ENCODE measurements around the gene STRA6. TPM values are rescaled to one million over a fixed set of nuclear protein-coding genes. Genes with fewer than 3 reads are reported as not detected.

Gene STRA6
- total and polyA plus RNA-seq, 2 donors (not counting 1 experiment from before 2014, with no cell fraction given) = not detected

DNA sequence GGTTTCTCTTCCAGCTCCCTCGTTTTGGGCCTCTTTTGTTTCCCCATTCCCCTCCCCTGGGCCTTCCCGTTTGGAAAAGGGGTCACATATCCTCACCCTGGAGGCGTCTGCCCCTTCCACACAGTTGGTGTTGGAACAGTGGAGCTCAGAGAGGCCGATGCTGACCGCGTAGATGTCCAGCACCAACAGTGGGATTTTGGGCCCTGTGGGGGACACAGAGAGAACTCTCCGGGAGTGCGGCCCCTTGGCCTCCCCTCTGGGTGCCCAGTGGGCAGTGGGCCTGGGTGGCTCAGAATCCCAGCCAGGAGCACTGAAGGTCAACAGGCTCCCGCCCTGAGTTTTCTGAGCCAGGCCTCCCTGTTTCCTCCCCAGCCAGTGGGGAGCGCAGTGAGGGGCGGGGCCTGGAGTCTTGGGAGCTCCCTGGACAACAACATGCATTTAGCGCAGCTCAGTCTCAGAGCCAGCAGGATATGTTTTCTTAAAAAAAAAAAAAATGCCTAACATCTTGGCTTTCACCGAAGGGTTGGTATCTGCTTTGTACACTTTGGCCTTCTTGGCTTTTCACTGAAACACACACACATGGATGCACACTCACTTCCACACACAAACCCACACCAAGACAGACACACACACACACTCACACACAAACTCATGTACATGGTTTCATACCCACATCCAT, 29.7 kb downstream of the STRA6 start:
- Histone ChIP-seq H3K9ac (ENCODE audit: low read length) (no peak overlapping the region), H3K36me3 (replicated peaks in 1 of 2; ENCODE audit: control extremely low read depth in 1 of 2, control insufficient read depth in 1 of 2, extremely low read depth in 1 of 2, insufficient read depth in 2 of 2, low read length in 1 of 2) (no peaks in the 10 kb centered on the region), H3K27ac (ENCODE audit: low read length in 2 of 2) (no peak overlapping the region), H3K79me2 (ENCODE audit: control insufficient read depth, insufficient read depth, low read length) (no peaks in the 10 kb centered on the region), H2AFZ (ENCODE audit: insufficient read depth, low read depth, low read length, poor library complexity, severe bottlenecking) (no peak overlapping the region), H3K9me3 (ENCODE audit: control extremely low read depth in 1 of 3, control insufficient read depth in 2 of 3, insufficient read depth in 1 of 3, low read length in 2 of 3) (peaks cover 0 to 3% (median 0%) of the 10 kb centered on the region in 3 donors), H3K4me3 (ENCODE audit: control extremely low read depth in 1 of 5, extremely low read depth in 1 of 5, insufficient read depth in 1 of 5, low read depth in 2 of 5, low read length in 4 of 5) (no peak overlapping the region), H3K4me1 (ENCODE audit: control insufficient read depth in 2 of 2, insufficient read depth in 2 of 2, low read length in 2 of 2) (no peaks in the 10 kb centered on the region), H3K4me2 (replicated peaks; ENCODE audit: low read depth, low read length, poor library complexity, severe bottlenecking) (no peak overlapping the region), H4K20me1 (ENCODE audit: control insufficient read depth, insufficient read depth, low read length, poor library complexity, severe bottlenecking) (no peaks in the 10 kb centered on the region), H3K27me3 (replicated peaks in 1 of 4; ENCODE audit: control extremely low read depth in 1 of 4, control insufficient read depth in 3 of 4, insufficient read depth in 4 of 4, low read length in 3 of 4) (no peaks in the 10 kb centered on the region)
- ChIA-PET POLR2A (no interaction called here), CTCF (no interaction called here)
- intact Hi-C loops (cut with micrococcal nuclease) = no loop called here
- H3K9me3 Mint-ChIP-seq (ENCODE audit: insufficient read depth) = no peaks in the 10 kb centered on the region
- no peak for TF ChIP-seq EZH2 (IDR thresholded peaks at IDR 0.05; ENCODE audit: borderline replicate concordance, insufficient read depth, low read depth, low read length, poor library complexity, severe bottlenecking)
- TF ChIP-seq, protein P1, sequence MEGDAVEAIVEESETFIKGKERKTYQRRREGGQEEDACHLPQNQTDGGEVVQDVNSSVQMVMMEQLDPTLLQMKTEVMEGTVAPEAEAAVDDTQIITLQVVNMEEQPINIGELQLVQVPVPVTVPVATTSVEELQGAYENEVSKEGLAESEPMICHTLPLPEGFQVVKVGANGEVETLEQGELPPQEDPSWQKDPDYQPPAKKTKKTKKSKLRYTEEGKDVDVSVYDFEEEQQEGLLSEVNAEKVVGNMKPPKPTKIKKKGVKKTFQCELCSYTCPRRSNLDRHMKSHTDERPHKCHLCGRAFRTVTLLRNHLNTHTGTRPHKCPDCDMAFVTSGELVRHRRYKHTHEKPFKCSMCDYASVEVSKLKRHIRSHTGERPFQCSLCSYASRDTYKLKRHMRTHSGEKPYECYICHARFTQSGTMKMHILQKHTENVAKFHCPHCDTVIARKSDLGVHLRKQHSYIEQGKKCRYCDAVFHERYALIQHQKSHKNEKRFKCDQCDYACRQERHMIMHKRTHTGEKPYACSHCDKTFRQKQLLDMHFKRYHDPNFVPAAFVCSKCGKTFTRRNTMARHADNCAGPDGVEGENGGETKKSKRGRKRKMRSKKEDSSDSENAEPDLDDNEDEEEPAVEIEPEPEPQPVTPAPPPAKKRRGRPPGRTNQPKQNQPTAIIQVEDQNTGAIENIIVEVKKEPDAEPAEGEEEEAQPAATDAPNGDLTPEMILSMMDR (IDR thresholded peaks at IDR 0.05) = no peak
- ATAC-seq (ENCODE audit: low read depth) = no peak
- peaks cover 11% of the 10 kb centered on the region for H3K27me3 Mint-ChIP-seq
- 95% methylated on average over 12 of the region's 13 CpGs for WGBS (ENCODE audit: insufficient coverage)
- H3K27ac Mint-ChIP-seq = no peak overlapping the region
- H3K4me1 Mint-ChIP-seq = no peaks in the 10 kb centered on the region
- no peak overlapping the region for H3K4me3 Mint-ChIP-seq
- DNase-seq = no peak

DNA sequence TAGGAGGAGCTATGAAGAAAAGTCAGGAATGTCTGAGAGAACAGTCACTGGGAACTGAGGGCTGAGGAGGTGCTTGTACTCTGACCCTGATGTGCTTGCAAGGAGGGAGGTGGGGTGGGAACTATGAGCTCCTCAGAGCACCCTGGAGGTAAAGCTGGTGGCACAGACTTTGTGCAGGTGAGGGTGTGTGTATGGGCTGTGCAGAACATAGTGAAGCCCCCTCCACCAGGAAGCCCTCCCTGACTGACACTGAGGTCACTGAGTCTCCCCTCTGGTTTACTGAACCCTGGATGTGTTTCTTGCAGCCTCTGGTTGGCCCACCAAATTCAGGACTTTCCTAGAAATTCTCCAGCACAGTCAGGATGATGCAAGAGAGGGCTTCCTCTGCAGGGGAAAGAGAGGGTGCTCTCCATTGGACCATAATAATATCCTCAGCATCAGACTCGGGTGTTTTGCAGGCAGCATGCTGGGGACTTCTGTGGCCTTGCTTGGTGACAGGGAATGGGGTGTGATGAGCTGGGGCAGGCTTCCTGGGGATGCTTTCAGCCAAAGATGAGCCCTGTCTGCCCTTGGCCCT, 30.5 kb downstream of the STRA6 start:
- ATAC-seq (ENCODE audit: low read depth) (no peak), DNase-seq (no peak)
- 100% methylated on average over 1 of the region's 1 CpG for WGBS (ENCODE audit: insufficient coverage)
- H3K4me2 ChIP-seq (replicated peaks; ENCODE audit: low read depth, low read length, poor library complexity, severe bottlenecking) = no peak overlapping the region
- intact Hi-C loops (cut with micrococcal nuclease) = no loop called here
- no peak overlapping the region for H3K27ac Mint-ChIP-seq
- H2AFZ ChIP-seq (ENCODE audit: insufficient read depth, low read depth, low read length, poor library complexity, severe bottlenecking) = no peak overlapping the region
- H3K4me3 ChIP-seq (ENCODE audit: control extremely low read depth in 1 of 5, extremely low read depth in 1 of 5, insufficient read depth in 1 of 5, low read depth in 2 of 5, low read length in 4 of 5) = no peak overlapping the region
- CTCF ChIA-PET = no interaction called here
- no peak overlapping the region for H3K9ac ChIP-seq (ENCODE audit: low read length)
- no peaks in the 10 kb centered on the region for H3K79me2 ChIP-seq (ENCODE audit: control insufficient read depth, insufficient read depth, low read length)
- no peak overlapping the region for H3K4me3 Mint-ChIP-seq
- H3K9me3 Mint-ChIP-seq (ENCODE audit: insufficient read depth) = no peaks in the 10 kb centered on the region
- H3K4me1 Mint-ChIP-seq = no peaks in the 10 kb centered on the region
- H3K27me3 Mint-ChIP-seq = peaks cover 8% of the 10 kb centered on the region
- H3K4me1 ChIP-seq (ENCODE audit: control insufficient read depth in 2 of 2, insufficient read depth in 2 of 2, low read length in 2 of 2) = no peaks in the 10 kb centered on the region
- no peak overlapping the region for H3K27ac ChIP-seq (ENCODE audit: low read length in 2 of 2)
- TF ChIP-seq EZH2 (IDR thresholded peaks at IDR 0.05; ENCODE audit: borderline replicate concordance, insufficient read depth, low read depth, low read length, poor library complexity, severe bottlenecking) = no peak
- TF ChIP-seq, protein P1 (IDR thresholded peaks at IDR 0.05) = no peak
- POLR2A ChIA-PET = no interaction called here
- H3K27me3 ChIP-seq (replicated peaks in 1 of 4; ENCODE audit: control extremely low read depth in 1 of 4, control insufficient read depth in 3 of 4, insufficient read depth in 4 of 4, low read length in 3 of 4) = no peaks in the 10 kb centered on the region
- H3K36me3 ChIP-seq (replicated peaks in 1 of 2; ENCODE audit: control extremely low read depth in 1 of 2, control insufficient read depth in 1 of 2, extremely low read depth in 1 of 2, insufficient read depth in 2 of 2, low read length in 1 of 2) = no peaks in the 10 kb centered on the region
- no peaks in the 10 kb centered on the region for H4K20me1 ChIP-seq (ENCODE audit: control insufficient read depth, insufficient read depth, low read length, poor library complexity, severe bottlenecking)
- H3K9me3 ChIP-seq (ENCODE audit: control extremely low read depth in 1 of 3, control insufficient read depth in 2 of 3, insufficient read depth in 1 of 3, low read length in 2 of 3) = peaks cover 0 to 3% (median 0%) of the 10 kb centered on the region in 3 donors
